H1 (cell line): ENCODE results near the gene GABRR1. TPM values are rescaled to one million over a fixed set of nuclear protein-coding genes. Genes with fewer than 3 reads are reported as not detected.

Source experiments
- CTCF ChIA-PET: fragments of 300-600 bp; sonication (Branson Sonifier 250); formaldehyde crosslinking; loops from one replicate; lab custom pipeline; 2021; ENCODE audit not compliant: partially characterized antibody; lab: Charles Lee
- POLR2A ChIA-PET: fragments of 300-600 bp; sonication (Branson Sonifier 250); formaldehyde crosslinking; loops from one replicate; lab custom pipeline; 2021; ENCODE audit warnings: inconsistent platforms; ENCODE audit not compliant: partially characterized antibody; lab: Charles Lee
- DNase-seq, 2 experiments: peaks; one replicate each; pipeline versions ENCODE4 v3.0.0 to v3.0.0-alpha.2; 2010 to 2022; ENCODE audit warnings: low spot score in 2 of 2, low read depth in 1 of 2, mixed read lengths in 1 of 2
- FAIRE-seq: peaks from 2 replicates; lab custom pipeline; 2011; peaks lifted over from hg19 to GRCh38; lab: Jason Lieb, UNC
- H2AFZ ChIP-seq: 2 replicates; pipeline ENCODE4 v1.8.1; 2012; ENCODE audit warnings: low read length, inconsistent platforms
- H2AK5ac ChIP-seq: 2 replicates; pipeline ENCODE4 v1.6.1; 2013; ENCODE audit warnings: low read depth, low read length
- H2BK120ac ChIP-seq: replicated peaks from 2 replicates; pipeline ENCODE3; 2013; ENCODE audit warnings: low read depth, low read length, inconsistent platforms
- H2BK12ac ChIP-seq: 2 replicates; pipeline ENCODE4 v1.6.1; 2013; ENCODE audit warnings: low read depth, low read length
- H2BK15ac ChIP-seq: 2 replicates; pipeline ENCODE4 v1.6.1; 2013; ENCODE audit warnings: low read length
- H2BK20ac ChIP-seq: 2 replicates; pipeline ENCODE4 v1.6.1; 2013; ENCODE audit warnings: low read length
- H2BK5ac ChIP-seq: 2 replicates; pipeline ENCODE4 v1.6.1; 2013; ENCODE audit warnings: low read depth, low read length
- H3K14ac ChIP-seq: 2 replicates; pipeline ENCODE4 v1.6.1; 2013; ENCODE audit warnings: inconsistent platforms; ENCODE audit not compliant: insufficient read length
- H3K18ac ChIP-seq: 2 replicates; pipeline ENCODE4 v1.6.1; 2013; ENCODE audit warnings: low read length; ENCODE audit errors: extremely low read depth
- H3K23ac ChIP-seq: 2 replicates; pipeline ENCODE4 v1.6.1; 2013; ENCODE audit warnings: inconsistent platforms; ENCODE audit not compliant: insufficient read length
- H3K23me2 ChIP-seq: 2 replicates; pipeline ENCODE4 v1.6.1; 2013; ENCODE audit warnings: low read depth, low read length
- H3K27ac ChIP-seq: 2 replicates; pipeline ENCODE4 v1.6.1; 2011; ENCODE audit warnings: low read depth, low read length, inconsistent platforms
- H3K27me3 ChIP-seq, 4 experiments: replicated peaks in 1 of 4; 1 replicate in 1 of 4; 2 replicates in 3 of 4; pipeline versions ENCODE4 v1.6.1 to v1.8.1; 2011 to 2013; ENCODE audit warnings: low read length in 3 of 4, mild to moderate bottlenecking in 3 of 4, inconsistent platforms in 2 of 4, mixed read lengths in 2 of 4, moderate library complexity in 1 of 4; ENCODE audit not compliant: control insufficient read depth in 3 of 4, insufficient read depth in 3 of 4; ENCODE audit errors: extremely low read depth in 1 of 4
- H3K36me3 ChIP-seq, 4 experiments: 2 replicates each; pipeline versions ENCODE4 v1.6.1 to v1.8.1; 2011 to 2013; ENCODE audit warnings: mild to moderate bottlenecking in 4 of 4, low read length in 3 of 4, moderate library complexity in 2 of 4, control low read depth in 1 of 4, inconsistent platforms in 1 of 4; ENCODE audit not compliant: insufficient read depth in 4 of 4, control insufficient read depth in 2 of 4
- H3K4ac ChIP-seq: replicated peaks from 2 replicates; pipeline ENCODE3; 2013; ENCODE audit warnings: low read length, low read depth, mixed read lengths, inconsistent platforms; ENCODE audit not compliant: insufficient read length
- H3K4me1 ChIP-seq, 4 experiments: replicated peaks in 1 of 4; 1 replicate in 1 of 4; 2 replicates in 3 of 4; pipeline versions ENCODE4 v1.6.1 to v1.8.1; 2011 to 2013; ENCODE audit warnings: low read length in 3 of 4, inconsistent platforms in 2 of 4, mixed read lengths in 1 of 4; ENCODE audit not compliant: insufficient read depth in 4 of 4, control insufficient read depth in 3 of 4
- H3K4me2 ChIP-seq, 2 experiments: 2 replicates each; pipeline versions ENCODE4 v1.6.1 to v1.8.1; 2011 to 2013; ENCODE audit warnings: low read depth in 2 of 2, low read length in 2 of 2, control low read depth in 1 of 2, inconsistent platforms in 1 of 2, mild to moderate bottlenecking in 1 of 2; ENCODE audit not compliant: insufficient read depth in 1 of 2
- H3K4me3 ChIP-seq, 4 experiments: fragments of 200-600, 300-600 bp in 1 of 4; sonication (generic), shearing (Covaris generic), sonication (Bioruptor Twin) in 1 of 4; 2 replicates each; pipeline versions ENCODE4 v1.5.1 to v1.8.1; 2011 to 2016; ENCODE audit warnings: low read length in 4 of 4, low read depth in 3 of 4, control low read depth in 2 of 4, inconsistent platforms in 2 of 4, mild to moderate bottlenecking in 2 of 4, mixed read lengths in 1 of 4, moderate library complexity in 1 of 4; ENCODE audit not compliant: insufficient read depth in 2 of 4; ENCODE audit errors: extremely low read depth in 1 of 4
- H3K56ac ChIP-seq: replicated peaks from 2 replicates; pipeline ENCODE3; 2013; ENCODE audit warnings: low read depth, mild to moderate bottlenecking, mixed read lengths, low read length, inconsistent platforms; ENCODE audit not compliant: insufficient read length
- H3K79me1 ChIP-seq: 2 replicates; pipeline ENCODE4 v1.6.1; 2013; ENCODE audit warnings: low read depth, low read length, control low read depth
- H3K79me2 ChIP-seq, 2 experiments: 2 replicates each; pipeline versions ENCODE4 v1.6.1 to v1.8.1; 2012 to 2013; ENCODE audit warnings: low read length in 2 of 2, mild to moderate bottlenecking in 2 of 2, inconsistent platforms in 1 of 2; ENCODE audit not compliant: insufficient read depth in 2 of 2, control insufficient read depth in 1 of 2
- H3K9ac ChIP-seq, 4 experiments: replicated peaks in 1 of 4; 1 replicate in 1 of 4; 2 replicates in 3 of 4; pipeline versions ENCODE4 v1.6.1 to v1.8.1; 2011 to 2013; ENCODE audit warnings: low read depth in 3 of 4, low read length in 3 of 4, control low read depth in 2 of 4, mild to moderate bottlenecking in 2 of 4, moderate library complexity in 2 of 4, inconsistent platforms in 1 of 4; ENCODE audit errors: extremely low read depth in 1 of 4
- H3K9me3 ChIP-seq, 2 experiments: 2 replicates each; pipeline versions ENCODE4 v1.6.1 to v1.8.1; 2012 to 2013; ENCODE audit warnings: mild to moderate bottlenecking in 2 of 2, moderate library complexity in 2 of 2, control low read depth in 1 of 2, inconsistent platforms in 1 of 2, low read depth in 1 of 2, low read length in 1 of 2, mixed read lengths in 1 of 2; ENCODE audit not compliant: insufficient read depth in 2 of 2
- H4K20me1 ChIP-seq, 2 experiments: replicated peaks in 1 of 2; 2 replicates each; pipeline versions ENCODE3 to v1.8.1; 2011 to 2013; ENCODE audit warnings: inconsistent platforms in 2 of 2, low read length in 2 of 2, mild to moderate bottlenecking in 1 of 2; ENCODE audit not compliant: insufficient read depth in 2 of 2, control insufficient read depth in 1 of 2
- H4K5ac ChIP-seq: 2 replicates; pipeline ENCODE4 v1.6.1; 2013; ENCODE audit warnings: low read length, low read depth, mixed read lengths, inconsistent platforms; ENCODE audit not compliant: insufficient read length
- H4K8ac ChIP-seq: 2 replicates; pipeline ENCODE4 v1.8.0; 2013; ENCODE audit warnings: mild to moderate bottlenecking, moderate library complexity, low read length, inconsistent platforms; ENCODE audit not compliant: insufficient read depth; ENCODE audit errors: extremely low read depth
- H4K91ac ChIP-seq: replicated peaks from 2 replicates; pipeline ENCODE3; 2013; ENCODE audit warnings: low read length, mixed read lengths, inconsistent platforms; ENCODE audit not compliant: insufficient read length
- TEAD4 ChIP-seq: IDR thresholded peaks from 2 replicates; pipeline ENCODE4 v1.6.1; 2012; ENCODE audit warnings: low read depth, low read length, inconsistent platforms, mixed read lengths
- WGBS, 2 experiments: shearing (Covaris generic) in 1 of 2; methylation state at CpG; one replicate each; pipeline versions ENCODE4 v1.1.6 to v1.1.7; 2013 to 2015; ENCODE audit warnings: low lambda C conversion rate in 2 of 2, mixed read lengths in 2 of 2, inconsistent platforms in 1 of 2, low coverage in 1 of 2, missing lambda C conversion rate in 1 of 2; ENCODE audit not compliant: insufficient replicate concordance in 2 of 2, insufficient coverage in 1 of 2, insufficient read length in 1 of 2; ENCODE audit errors: extremely low coverage in 1 of 2, missing lambda C conversion rate in 1 of 2; 5-methylcytosine and 5-hydroxymethylcytosine counted together
- polyA plus RNA-seq, 7 experiments: library from polyadenylated mRNA; depleted of rRNA in 3 of 7; stranded (reverse) in 5 of 7; unstranded in 2 of 7; fragments of >200 nt in 5 of 7; fragments of 200-250 nt in 2 of 7; gene quantifications; 1 replicate in 5 of 7; 2 replicates in 1 of 7; 4 replicates in 1 of 7; pipeline versions ENCODE4 v1.2.1 to v1.2.3, GENCODE V29; 2011 to 2013; ENCODE audit warnings: missing spikeins in 2 of 7, mixed read lengths in 2 of 7
- total RNA-seq: library from RNA; stranded (reverse); fragmentation: NEBNext Ultra II Directional; extraction: Animal tissue kit (Norgen Biotek cat#: 25700); gene quantifications from 2 replicates; pipeline ENCODE4 v1.2.1, GENCODE V29; 2021
- TF ChIP-seq, protein P1 (sequence below): IDR thresholded peaks from 2 replicates; pipeline ENCODE4 v1.6.1; 2012; ENCODE audit warnings: low read length, inconsistent platforms

The GABRR1 gene
- total and polyA plus RNA-seq, 2 of the 8 experiments (the other 6 are each of a cell fraction or from before 2014, with no cell fraction given), result 0.60 to 0.63 TPM

DNA sequence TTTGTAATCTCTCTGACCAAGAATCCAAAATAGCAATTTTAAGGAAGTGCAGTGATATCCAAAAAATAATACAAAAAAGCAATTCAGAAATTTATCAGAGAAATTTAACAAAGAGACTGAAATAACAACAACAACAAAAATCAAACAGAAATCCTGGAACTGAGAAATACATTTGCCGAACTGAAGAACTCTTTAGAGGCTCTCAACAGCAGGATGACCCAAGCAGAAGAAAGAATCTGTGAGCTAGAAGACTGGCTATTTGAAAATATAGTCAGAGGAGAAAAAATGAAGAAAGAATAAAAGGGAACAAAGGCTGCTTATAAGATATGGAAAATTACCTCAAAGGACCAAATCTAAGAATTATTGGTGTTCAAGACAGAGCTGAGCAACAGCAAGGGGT lies 22.6 kb downstream of the GABRR1 start:
- no peak for FAIRE-seq
- POLR2A ChIA-PET, result no interaction called here
- H3K79me2 ChIP-seq, result no peaks in the 10 kb centered on the region
- no peak for TF ChIP-seq TEAD4
- TF ChIP-seq, protein P1, sequence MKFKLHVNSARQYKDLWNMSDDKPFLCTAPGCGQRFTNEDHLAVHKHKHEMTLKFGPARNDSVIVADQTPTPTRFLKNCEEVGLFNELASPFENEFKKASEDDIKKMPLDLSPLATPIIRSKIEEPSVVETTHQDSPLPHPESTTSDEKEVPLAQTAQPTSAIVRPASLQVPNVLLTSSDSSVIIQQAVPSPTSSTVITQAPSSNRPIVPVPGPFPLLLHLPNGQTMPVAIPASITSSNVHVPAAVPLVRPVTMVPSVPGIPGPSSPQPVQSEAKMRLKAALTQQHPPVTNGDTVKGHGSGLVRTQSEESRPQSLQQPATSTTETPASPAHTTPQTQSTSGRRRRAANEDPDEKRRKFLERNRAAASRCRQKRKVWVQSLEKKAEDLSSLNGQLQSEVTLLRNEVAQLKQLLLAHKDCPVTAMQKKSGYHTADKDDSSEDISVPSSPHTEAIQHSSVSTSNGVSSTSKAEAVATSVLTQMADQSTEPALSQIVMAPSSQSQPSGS, result no peak

More for the DNA sequence above, 22.6 kb downstream of the GABRR1 start:
- Histone ChIP-seq H2AFZ (no peak overlapping the region), H3K4me3 (no peak overlapping the region), H3K18ac (no peak overlapping the region), H2BK20ac (no peak overlapping the region), H3K9me3 (peaks cover 0 to 15% of the 10 kb centered on the region in 2 experiments; a peak in 2 of 4 replicates), H3K23me2 (no peaks in the 10 kb centered on the region), H3K27ac (no peak overlapping the region), H3K14ac (no peak overlapping the region), H2BK120ac (no peak overlapping the region), H3K36me3 (no peaks in the 10 kb centered on the region), H4K5ac (no peak overlapping the region), H3K4me2 (no peak overlapping the region), H3K4me1 (peaks cover 0 to 5% (median 3%) of the 10 kb centered on the region in 4 experiments; a peak in 4 of 7 replicates), H3K23ac (no peak overlapping the region), H2BK5ac (no peak overlapping the region), H3K9ac (no peak overlapping the region), H3K4ac (no peak overlapping the region), H4K91ac (no peak overlapping the region), H3K27me3 (no peaks in the 10 kb centered on the region), H3K56ac (no peak overlapping the region), H4K8ac (no peak overlapping the region), H2AK5ac (no peak overlapping the region), H2BK15ac (no peak overlapping the region), H2BK12ac (no peak overlapping the region), H4K20me1 (no peaks in the 10 kb centered on the region), H3K79me1 (no peaks in the 10 kb centered on the region)
- 95% methylated on average over 1 of the region's 1 CpG; no CpG with 5 or more reads in 1 of the 2 experiments for WGBS, 2 experiments
- DNase-seq, result no peak
- CTCF ChIA-PET, result interaction anchor here (0.7 to 0.8 kb wide), 2 partner anchors 13 to 46 kb away, joined by 3 to 4 read pairs; no protein-coding TSS in a partner anchor
